Liver (tissue), 3 donors: ENCODE results near the gene TCEANC.

ENCODE experiments used
- EGR1 ChIP-seq, 2 donors: IDR thresholded peaks; 2 replicates each; pipeline ENCODE4 v1.6.1; 2016 to 2018; ENCODE audit warnings: antibody characterized with exemption in 2 of 2, low read depth in 2 of 2
- FOXA1 ChIP-seq: IDR thresholded peaks from 2 replicates; pipeline ENCODE4 v1.6.1; 2016; ENCODE audit warnings: antibody characterized with exemption
- FOXA2 ChIP-seq: IDR thresholded peaks from 2 replicates; pipeline ENCODE4 v1.6.1; 2016; ENCODE audit warnings: antibody characterized with exemption
- RAD21 ChIP-seq, 2 donors: IDR thresholded peaks; 2 replicates each; pipeline ENCODE4 v1.6.1; 2016; ENCODE audit warnings: antibody characterized with exemption in 2 of 2, mild to moderate bottlenecking in 2 of 2
- RXRA ChIP-seq, 2 donors: IDR thresholded peaks; 2 replicates each; pipeline ENCODE4 v1.6.1; 2017 to 2018; ENCODE audit warnings: antibody characterized with exemption in 2 of 2, mild to moderate bottlenecking in 1 of 2
- SP1 ChIP-seq: IDR thresholded peaks from 2 replicates; pipeline ENCODE4 v1.6.1; 2018; ENCODE audit warnings: antibody characterized with exemption, mild to moderate bottlenecking
- TF ChIP-seq, protein P1 (sequence below): fragments of 150-350 bp; IDR thresholded peaks from 2 replicates; pipeline ENCODE4 v1.5.1; 2017; ENCODE audit warnings: improper control_type of control experiment, low read depth, low read length; ENCODE audit not compliant: missing input control
- TF ChIP-seq, protein P2 (sequence below): IDR thresholded peaks from 2 replicates; pipeline ENCODE4 v1.6.1; 2016; ENCODE audit warnings: antibody characterized with exemption, mild to moderate bottlenecking
- TF ChIP-seq, protein P3 (sequence below): IDR thresholded peaks from 2 replicates; pipeline ENCODE4 v1.6.1; 2016; ENCODE audit warnings: antibody characterized with exemption
- donor health status: healthy.
- donor health status: healthy.

- TF ChIP-seq, protein P1, sequence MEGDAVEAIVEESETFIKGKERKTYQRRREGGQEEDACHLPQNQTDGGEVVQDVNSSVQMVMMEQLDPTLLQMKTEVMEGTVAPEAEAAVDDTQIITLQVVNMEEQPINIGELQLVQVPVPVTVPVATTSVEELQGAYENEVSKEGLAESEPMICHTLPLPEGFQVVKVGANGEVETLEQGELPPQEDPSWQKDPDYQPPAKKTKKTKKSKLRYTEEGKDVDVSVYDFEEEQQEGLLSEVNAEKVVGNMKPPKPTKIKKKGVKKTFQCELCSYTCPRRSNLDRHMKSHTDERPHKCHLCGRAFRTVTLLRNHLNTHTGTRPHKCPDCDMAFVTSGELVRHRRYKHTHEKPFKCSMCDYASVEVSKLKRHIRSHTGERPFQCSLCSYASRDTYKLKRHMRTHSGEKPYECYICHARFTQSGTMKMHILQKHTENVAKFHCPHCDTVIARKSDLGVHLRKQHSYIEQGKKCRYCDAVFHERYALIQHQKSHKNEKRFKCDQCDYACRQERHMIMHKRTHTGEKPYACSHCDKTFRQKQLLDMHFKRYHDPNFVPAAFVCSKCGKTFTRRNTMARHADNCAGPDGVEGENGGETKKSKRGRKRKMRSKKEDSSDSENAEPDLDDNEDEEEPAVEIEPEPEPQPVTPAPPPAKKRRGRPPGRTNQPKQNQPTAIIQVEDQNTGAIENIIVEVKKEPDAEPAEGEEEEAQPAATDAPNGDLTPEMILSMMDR, result no peak
- TF ChIP-seq, protein P2, sequence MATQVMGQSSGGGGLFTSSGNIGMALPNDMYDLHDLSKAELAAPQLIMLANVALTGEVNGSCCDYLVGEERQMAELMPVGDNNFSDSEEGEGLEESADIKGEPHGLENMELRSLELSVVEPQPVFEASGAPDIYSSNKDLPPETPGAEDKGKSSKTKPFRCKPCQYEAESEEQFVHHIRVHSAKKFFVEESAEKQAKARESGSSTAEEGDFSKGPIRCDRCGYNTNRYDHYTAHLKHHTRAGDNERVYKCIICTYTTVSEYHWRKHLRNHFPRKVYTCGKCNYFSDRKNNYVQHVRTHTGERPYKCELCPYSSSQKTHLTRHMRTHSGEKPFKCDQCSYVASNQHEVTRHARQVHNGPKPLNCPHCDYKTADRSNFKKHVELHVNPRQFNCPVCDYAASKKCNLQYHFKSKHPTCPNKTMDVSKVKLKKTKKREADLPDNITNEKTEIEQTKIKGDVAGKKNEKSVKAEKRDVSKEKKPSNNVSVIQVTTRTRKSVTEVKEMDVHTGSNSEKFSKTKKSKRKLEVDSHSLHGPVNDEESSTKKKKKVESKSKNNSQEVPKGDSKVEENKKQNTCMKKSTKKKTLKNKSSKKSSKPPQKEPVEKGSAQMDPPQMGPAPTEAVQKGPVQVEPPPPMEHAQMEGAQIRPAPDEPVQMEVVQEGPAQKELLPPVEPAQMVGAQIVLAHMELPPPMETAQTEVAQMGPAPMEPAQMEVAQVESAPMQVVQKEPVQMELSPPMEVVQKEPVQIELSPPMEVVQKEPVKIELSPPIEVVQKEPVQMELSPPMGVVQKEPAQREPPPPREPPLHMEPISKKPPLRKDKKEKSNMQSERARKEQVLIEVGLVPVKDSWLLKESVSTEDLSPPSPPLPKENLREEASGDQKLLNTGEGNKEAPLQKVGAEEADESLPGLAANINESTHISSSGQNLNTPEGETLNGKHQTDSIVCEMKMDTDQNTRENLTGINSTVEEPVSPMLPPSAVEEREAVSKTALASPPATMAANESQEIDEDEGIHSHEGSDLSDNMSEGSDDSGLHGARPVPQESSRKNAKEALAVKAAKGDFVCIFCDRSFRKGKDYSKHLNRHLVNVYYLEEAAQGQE, result no peak
- no peak for TF ChIP-seq FOXA2
- TF ChIP-seq FOXA1, result no peak
- no peak for TF ChIP-seq RAD21 (IDR thresholded peaks at IDR 0.05)
- TF ChIP-seq, protein P3, sequence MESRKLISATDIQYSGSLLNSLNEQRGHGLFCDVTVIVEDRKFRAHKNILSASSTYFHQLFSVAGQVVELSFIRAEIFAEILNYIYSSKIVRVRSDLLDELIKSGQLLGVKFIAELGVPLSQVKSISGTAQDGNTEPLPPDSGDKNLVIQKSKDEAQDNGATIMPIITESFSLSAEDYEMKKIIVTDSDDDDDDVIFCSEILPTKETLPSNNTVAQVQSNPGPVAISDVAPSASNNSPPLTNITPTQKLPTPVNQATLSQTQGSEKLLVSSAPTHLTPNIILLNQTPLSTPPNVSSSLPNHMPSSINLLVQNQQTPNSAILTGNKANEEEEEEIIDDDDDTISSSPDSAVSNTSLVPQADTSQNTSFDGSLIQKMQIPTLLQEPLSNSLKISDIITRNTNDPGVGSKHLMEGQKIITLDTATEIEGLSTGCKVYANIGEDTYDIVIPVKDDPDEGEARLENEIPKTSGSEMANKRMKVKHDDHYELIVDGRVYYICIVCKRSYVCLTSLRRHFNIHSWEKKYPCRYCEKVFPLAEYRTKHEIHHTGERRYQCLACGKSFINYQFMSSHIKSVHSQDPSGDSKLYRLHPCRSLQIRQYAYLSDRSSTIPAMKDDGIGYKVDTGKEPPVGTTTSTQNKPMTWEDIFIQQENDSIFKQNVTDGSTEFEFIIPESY, result no peak
- no peak for TF ChIP-seq SP1
- TF ChIP-seq EGR1 (IDR thresholded peaks at IDR 0.05; ENCODE audit: low read depth in 2 of 2), result no peak
- TF ChIP-seq RXRA (IDR thresholded peaks at IDR 0.05), result no peak
Observed at GRCh38 chrX:13688384-13688957, 35.5 kb downstream of the TCEANC start.
